HG02798 (cell line): Measurements from ENCODE around the gene SEMA4D.

Experiments used
- ATAC-seq: cut with Tn5 transposase; IDR thresholded peaks from one replicate; pipeline ENCODE4 v1.9.1; 2021; ENCODE audit warnings: mild to moderate bottlenecking; ENCODE audit not compliant: unreplicated experiment, poor library complexity

Gene SEMA4D

GRCh38 chr9:89362647-89363310 is 135.1 kb downstream of the SEMA4D start:
- ATAC-seq, result no peak

DNA sequence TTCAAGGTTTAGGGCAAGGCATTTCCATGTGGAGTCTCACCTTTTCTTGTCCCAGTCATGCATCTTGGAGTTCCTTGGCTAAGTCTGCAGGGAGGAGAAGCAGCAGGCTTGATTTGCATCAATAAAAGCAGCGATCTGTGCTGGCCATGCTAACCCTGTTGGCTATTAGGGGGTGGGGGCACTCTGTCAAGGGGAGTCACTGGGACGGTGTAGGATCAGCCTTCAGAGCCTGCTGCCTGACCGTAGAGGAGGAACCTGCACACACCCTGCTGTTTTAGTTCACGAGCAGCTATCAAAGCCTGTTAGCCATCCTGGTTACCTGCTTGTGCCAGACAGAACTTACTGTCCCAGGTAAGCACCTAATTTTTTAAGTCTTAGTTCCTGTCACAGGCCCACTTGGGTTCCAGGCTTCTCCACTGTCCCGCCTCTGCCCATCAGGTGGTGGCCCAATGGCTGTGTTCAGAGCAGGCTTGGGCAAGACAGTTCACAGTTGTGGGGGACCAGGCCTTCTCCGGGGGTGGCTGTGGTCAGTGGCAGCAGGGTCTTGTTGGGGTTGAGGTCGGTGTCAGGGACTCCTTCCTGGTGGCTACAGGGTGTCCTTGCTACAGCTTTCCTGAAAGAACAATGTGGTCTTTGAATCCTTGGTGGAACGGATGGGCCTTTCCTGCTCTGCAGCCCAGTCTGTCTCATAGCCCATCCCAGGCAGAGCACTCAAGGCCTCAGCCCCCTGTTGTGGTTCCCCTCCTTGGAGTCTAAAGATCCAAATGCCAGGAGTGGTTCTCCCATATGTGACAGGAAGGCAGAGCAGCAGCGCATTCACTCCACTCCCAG is 135.9 kb downstream of the SEMA4D start:
- no peak for ATAC-seq

GRCh38 chr9:89361031-89361430 is 136.9 kb downstream of the SEMA4D start:
- ATAC-seq, result no peak

DNA sequence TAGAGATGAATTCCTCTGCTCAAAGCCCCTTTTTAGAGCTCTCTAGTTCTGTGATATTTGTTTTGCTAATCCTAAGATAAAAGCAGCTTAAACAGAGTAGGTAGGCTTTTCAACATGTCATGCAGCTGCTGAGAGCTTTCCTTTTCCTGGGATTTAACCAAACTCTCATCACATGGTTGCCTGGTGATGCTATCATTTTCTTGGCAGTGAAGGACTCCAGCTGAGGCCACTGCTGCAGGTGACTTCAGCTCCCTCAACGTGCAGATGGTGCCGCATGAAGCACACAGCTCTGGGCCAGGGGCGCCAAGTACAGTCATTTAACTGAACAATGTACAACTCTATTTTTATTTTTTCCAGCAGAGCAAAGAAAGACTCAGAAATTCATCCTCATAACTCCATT is 137.4 kb downstream of the SEMA4D start:
- no peak for ATAC-seq

GRCh38 chr9:89359751-89360261 is 138.1 kb downstream of the SEMA4D start:
- ATAC-seq, result no peak

DNA sequence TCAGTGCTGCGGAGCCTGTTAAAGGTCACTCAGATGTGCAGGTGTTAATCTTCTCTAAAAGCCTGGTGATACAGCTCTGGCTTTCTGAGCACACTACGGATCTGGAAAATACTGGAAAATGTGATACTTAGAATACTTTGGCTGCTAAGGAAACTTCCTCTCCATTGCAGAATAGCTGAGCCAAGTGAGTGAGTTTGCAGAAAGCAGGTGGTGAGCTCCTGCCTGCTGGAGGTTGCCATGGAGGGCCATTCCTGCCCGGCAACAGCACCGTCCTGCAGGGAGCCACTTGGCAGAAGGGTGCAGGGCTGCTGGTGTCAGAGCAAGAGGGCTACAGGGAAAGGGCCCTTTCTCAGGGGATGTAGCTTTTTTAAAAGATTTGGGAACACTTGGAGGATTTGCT is 138.9 kb downstream of the SEMA4D start:
- ATAC-seq, result no peak

GRCh38 chr9:89358376-89358916 is 139.5 kb downstream of the SEMA4D start:
- ATAC-seq, result no peak

DNA sequence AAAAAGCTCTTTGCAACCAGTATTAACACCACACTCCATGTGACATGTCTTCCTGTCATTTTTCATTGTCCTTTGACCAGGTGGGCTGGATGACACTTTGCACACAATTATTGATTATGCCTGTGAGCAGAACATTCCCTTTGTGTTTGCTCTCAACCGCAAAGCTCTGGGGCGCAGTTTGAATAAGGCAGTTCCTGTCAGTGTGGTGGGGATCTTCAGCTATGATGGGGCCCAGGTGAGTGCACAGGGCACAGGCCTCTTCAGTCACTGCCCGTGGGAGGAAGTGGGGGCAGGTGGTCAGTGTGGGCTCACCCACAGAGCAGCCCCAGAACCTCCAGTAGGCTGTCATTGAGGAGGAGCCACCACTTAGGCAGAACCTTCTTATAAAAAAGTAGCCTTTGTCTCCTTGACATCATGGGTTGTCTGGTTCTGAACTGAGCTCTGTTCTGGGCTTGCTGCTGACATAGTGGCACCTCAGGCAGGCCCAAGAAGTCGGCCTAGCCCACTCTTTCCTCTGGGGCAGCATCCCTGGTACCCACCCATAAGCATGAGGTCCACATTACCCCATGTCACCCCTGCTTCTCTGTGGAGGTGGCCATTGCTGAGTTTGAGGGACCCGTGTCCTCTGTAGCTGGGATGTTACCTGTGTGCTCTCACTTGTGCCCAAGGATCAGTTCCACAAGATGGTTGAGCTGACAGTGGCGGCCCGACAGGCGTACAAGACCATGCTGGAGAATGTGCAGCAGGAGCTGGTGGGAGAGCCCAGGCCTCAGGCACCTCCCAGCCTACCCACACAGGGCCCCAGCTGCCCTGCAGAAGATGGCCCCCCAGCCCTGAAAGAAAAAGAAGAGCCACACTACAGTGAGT is 140.3 kb downstream of the SEMA4D start:
- no peak for ATAC-seq

GRCh38 chr9:89356782-89357181 is 141.1 kb downstream of the SEMA4D start:
- no peak for ATAC-seq

DNA sequence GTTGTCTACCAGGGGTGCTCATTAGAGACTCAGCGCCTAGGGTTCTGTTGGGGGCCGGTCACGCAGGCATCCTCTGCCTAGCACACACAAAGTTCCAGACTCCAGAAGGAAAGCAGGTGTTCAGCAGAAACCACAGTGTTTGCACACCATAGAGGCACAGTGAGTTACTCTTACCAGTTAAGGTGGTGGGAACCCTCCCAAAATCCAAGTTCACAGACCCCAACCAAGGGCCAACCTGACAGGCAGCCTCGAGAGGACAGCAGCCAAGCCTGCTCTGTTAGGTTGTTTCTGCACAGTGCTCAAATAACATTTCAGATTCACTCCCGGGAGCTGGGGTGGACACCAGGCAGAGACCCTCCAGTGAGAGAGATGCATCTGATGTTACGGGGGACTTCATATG is 143.4 kb downstream of the SEMA4D start:
- no peak for ATAC-seq

DNA sequence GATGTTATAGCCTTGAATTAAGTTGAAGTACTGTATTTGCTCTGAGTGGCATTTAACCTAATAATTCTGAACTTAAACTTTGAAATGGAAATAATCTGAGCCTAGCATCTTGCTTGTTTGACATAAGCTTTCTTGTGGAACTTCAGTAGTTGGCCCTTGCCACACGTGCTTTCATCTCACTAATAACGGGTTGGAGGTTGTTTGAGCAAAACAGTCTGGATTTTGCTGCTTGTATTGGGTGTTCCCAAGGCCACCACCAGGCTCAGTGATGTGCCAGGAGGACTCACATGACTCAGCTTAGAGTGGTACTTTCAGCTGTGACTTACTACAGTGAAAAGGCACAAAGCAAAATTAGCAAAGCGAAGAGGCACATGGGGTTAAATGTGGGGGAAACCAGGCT is 143.9 kb downstream of the SEMA4D start:
- ATAC-seq, result no peak

DNA sequence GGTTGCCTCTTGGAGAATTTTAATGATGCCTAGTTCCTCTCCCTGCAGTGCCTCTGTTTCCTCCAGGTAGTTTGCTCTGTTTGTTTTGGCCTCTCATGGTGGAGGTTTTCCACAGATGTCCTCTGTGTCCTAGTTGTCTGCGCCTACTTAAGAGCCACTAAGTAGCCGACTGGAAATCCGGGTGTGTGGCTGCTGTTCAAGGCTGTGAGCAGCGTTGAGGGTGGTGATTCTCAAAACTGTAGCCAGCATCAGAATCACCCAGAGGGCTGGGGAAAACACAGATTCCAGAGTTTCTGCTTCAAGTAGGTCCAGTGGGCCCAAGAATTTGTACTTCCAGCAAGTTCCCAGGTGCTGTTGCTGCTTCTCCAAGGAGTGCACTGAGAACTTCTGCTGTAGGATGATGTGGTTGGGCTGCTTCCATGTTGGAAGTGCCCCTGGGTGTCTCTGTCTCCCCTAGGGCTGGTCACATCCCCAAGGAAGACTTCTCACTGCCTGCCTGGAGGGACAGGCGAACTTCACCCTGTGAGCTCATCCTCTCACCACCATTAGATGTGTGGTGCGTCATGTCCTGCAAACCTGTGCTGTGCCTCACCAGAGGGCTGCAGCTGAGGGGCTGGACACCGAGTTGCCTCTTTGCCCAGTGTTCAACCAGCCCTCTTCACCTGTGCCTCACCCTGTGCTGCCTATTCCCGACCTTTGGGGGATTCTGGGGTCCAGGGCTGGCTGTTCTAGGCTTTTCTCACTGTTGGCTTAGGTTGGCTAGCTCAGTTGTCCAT is 144.9 kb downstream of the SEMA4D start:
- ATAC-seq, result no peak

- no peak for ATAC-seq
Measured at GRCh38 chr9:89352451-89352850, 145.5 kb downstream of the SEMA4D start.

- no peak for ATAC-seq
Measured at GRCh38 chr9:89351584-89352300, 146.2 kb downstream of the SEMA4D start.

DNA sequence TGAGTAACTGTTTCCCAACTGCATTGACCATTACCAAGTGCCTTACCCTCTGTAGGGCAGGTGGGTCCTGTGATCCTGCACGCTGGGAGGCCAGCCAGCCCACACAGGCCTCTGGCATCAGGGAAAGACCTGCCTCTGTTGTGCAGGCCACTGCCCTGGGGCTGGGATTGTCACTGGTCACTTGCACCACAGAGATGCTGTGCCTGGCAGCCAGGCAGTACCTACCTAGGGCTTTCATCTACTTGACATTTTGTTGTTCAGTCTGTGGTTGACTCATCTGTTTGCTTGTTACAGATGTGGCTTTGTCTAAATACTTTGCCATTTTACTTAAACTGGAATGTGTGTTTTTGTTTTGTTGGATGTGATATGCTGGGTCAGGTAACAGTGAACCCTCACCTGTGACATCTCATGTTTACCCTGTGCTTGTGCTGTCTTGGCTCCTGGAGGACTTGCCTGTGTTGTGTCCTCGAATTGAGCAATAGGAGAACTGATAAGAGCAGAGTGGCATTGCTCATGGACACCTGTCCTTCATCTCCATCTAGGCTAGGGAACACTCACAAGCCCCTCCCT is 146.8 kb downstream of the SEMA4D start:
- ATAC-seq, result no peak

GRCh38 chr9:89349607-89350006 is 148.3 kb downstream of the SEMA4D start:
- ATAC-seq, result no peak

- no peak for ATAC-seq
Measured at GRCh38 chr9:89347651-89348050, 150.3 kb downstream of the SEMA4D start.

- no peak for ATAC-seq
Measured at GRCh38 chr9:89346696-89347095, 151.2 kb downstream of the SEMA4D start.

GRCh38 chr9:89345476-89345875 is 152.4 kb downstream of the SEMA4D start:
- ATAC-seq, result no peak
